Stimulated activated CD8-positive, alpha-beta memory T cell treated with anti-CD3 and anti-CD28 coated beads, Interleukin-12 subunit alpha, Interleukin-12 subunit beta, amount 100 ng/mL, for 1 hour (primary cell): ENCODE data around the gene ANKRD12.
"Not testable (repeated sequence)": the region's sequence is repeated elsewhere in the genome, so short reads cannot be mapped to it uniquely, and the experiment has no call there.

Source experiments
- DNase-seq: peaks from one replicate; pipeline ENCODE4 v3.0.0-alpha.2; 2020; ENCODE audit warnings: low read depth

Gene ANKRD12

DNA sequence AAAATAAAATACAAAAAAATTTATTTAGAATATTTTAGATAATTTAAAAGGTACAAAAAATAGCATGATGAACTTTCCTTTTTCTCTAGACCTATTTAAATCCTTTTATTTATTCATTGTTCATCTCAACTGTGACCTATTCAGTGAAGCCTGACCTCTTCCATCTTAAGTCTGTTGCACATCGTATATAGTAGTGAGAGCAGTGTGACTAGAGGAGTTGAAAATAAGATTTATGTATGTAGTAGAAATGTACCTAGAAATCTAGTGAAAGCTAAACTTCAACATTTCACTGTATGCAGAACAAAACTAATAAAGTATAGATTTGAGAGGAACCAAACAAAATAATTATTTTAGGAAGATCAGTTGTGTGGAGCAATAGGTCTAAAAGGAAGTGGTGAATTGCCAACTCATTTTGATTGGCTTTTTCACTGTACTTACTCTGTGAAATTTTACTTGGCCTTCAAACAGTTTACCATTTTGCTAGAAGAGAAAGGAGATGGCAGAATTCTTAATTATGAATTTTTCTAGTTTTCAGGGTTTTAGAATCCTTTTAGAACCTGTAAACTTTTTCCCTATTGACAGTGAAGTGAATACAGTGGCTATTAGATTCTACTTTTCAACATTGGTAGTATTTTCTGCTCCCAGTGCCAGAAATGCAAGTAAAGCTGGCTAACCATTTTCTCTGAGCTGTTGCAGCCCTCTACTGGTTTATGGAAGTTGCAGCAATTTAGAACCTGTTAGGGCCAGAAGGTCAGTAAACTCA, 11.0 kb downstream of the ANKRD12 start:
- no peak for DNase-seq

- no peak for DNase-seq
These were observed 11.6 kb downstream of the ANKRD12 start for GRCh38 chr18:9148203-9148552.

GRCh38 chr18:9150121-9150520, 13.5 kb downstream of the ANKRD12 start:
- no peak for DNase-seq

GRCh38 chr18:9153256-9153655, 16.7 kb downstream of the ANKRD12 start:
- no peak for DNase-seq

GRCh38 chr18:9156604-9157249, 20.1 kb downstream of the ANKRD12 start:
- no peak for DNase-seq

DNA sequence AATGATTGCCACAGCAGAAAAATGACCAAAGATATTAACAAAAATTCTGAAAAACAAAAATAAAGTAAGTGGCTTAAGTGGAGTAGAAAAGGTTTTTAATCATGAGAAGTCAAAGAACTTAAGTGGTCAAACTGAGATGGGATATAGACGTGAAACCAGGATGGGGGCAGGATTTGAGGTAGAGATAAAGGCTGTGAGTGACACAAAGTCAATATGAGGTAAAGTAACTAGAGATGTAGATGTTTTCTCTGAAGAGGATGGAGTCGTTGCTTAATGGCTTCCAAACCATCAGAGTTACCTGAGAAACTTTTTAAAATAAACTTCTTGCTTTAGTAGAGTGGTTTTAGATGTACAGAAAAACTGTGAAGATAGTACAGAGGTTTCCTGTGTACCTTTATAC, 21.2 kb downstream of the ANKRD12 start:
- no peak for DNase-seq

- no peak for DNase-seq
These were observed 23.4 kb downstream of the ANKRD12 start for GRCh38 chr18:9160014-9160413.

DNA sequence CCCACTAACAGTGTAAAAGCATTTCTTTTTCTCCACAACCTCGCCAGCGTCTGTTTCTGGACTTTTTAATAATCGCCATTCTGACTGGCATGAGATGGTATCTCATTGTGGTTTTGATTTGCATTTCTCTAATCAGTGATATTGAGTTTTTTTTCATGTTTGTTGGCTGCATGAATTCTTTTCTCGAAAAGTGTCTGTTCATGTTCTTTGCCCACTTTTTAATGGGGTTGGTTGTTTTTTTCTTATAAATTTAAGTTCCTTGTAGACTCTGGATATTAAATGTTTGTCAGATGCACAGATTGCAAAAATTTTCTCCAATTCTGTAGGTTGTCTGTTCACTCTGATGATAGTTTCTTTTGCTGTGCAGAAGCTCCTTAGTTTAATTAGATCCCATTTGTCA, 26.1 kb downstream of the ANKRD12 start:
- DNase-seq: not testable (repeated sequence)

DNA sequence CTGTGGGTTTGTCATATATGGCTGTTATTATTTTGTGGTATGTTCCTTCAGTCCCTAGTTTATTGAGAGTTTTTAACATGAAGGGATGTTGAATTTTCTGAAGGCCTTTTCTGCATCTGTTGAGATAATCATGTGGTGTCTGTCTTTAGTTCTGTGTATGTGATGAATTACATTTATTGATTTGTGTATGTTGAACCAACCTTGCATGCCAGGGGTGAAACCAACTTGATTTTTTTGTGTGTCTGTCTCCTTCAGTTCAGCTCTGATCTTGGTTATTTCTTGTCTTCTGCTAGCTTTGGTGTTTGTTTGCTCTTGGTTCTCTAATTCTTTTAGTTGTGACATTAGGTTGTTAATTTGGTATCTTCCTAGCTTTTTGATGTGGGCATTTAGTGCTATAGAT, 27.6 kb downstream of the ANKRD12 start:
- DNase-seq: not testable (repeated sequence)

- not testable (repeated sequence) for DNase-seq
These were observed 29.3 kb downstream of the ANKRD12 start for GRCh38 chr18:9165883-9166282.

GRCh38 chr18:9169515-9169914, 32.9 kb downstream of the ANKRD12 start:
- not testable (repeated sequence) for DNase-seq

DNA sequence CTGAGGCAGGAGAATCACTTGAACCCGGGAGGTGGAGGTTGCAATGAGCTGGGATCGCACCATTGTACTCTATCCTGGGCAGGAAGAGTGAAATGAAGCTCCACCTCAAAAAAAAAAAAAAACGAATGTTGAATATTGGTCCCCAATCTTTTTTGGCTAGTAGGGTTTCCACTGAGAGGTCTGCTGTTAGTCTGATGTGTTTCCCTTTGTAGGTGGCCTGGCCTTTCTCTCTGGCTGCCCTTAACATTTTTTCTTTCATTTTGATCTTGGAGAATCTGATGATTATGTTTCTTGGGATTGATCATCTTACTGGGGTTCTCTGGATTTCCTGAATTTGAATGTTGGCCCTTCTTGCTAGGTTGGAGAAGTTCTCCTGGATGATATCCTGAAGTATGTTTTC, 35.3 kb downstream of the ANKRD12 start:
- DNase-seq: not testable (repeated sequence)

DNA sequence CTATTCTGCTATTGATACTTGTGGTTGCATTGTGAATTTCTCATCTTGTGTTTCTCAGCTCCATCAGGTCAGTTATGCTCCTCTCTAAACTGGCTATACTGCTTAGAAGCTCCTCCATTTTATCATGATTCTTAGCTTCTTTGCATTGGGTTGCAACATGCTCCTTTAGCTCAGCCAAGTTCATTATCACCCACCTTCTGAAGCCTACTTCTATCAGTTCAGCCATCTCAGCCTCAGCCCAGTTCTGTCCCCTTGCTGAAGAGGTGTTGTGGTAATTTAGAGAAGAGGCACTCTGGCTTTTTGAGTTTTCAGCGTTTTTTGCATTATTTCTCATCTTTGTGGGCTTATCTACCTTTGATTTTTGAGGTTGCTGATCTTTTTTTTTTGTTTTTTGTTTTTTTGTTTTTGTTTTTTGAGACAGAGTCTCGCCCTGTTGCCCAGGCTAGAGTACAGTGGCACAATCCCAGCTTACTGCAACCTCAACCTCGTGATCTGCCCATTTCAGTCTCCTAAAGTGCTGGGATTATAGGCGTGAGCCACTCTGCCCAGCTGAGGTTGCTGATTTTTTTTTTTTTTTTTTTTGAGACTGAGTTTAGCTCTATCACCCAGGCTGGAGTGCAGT, 36.0 kb downstream of the ANKRD12 start:
- no peak for DNase-seq

DNA sequence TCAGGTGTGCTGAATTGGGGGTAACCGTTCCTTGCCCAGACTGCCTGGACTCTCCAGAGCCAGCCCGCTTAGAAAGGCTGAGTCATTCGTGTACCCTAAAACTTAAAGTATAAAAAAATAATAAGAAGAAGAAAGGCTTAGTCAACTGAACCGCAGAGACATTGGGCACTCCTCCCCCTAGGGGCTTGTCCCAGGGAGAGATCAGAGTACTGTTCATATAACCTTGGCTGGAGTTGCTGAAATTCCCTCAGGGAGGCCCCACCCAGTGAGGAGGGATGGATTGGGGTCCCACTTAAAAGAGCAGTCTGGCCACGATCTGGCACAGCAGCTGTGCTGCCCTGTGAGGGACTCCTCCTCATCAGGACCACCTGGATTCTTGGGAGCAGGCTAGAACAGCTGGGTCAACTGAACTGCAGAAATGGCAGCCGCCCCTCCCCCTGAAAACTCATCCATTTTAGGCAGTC, 37.2 kb downstream of the ANKRD12 start:
- no peak for DNase-seq

- DNase-seq: no peak
These were observed 37.7 kb downstream of the ANKRD12 start for GRCh38 chr18:9174302-9174701.

GRCh38 chr18:9175115-9175514, 38.5 kb downstream of the ANKRD12 start:
- no peak for DNase-seq

GRCh38 chr18:9177031-9177430, 40.5 kb downstream of the ANKRD12 start:
- DNase-seq: no peak

- no peak for DNase-seq
These were observed 40.9 kb downstream of the ANKRD12 start for GRCh38 chr18:9177466-9177865.

DNA sequence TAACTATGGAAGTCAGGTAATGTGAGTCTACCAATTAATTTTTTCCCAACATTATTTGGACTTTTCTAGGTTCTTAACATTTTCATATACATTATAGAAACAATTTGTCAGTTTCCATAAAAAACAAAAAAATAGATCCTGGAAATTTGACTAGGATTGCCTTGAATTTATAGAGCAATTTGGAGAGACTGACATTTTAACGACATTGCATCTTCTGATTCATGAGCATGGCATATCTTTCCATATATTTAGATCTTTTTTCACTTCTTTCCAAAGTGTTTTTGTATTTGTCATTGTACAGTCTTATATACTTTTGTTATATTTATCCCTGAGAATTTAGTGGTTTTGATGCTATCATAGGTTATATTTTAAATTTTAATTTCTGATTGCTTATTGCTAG, 42.0 kb downstream of the ANKRD12 start:
- DNase-seq: no peak

DNA sequence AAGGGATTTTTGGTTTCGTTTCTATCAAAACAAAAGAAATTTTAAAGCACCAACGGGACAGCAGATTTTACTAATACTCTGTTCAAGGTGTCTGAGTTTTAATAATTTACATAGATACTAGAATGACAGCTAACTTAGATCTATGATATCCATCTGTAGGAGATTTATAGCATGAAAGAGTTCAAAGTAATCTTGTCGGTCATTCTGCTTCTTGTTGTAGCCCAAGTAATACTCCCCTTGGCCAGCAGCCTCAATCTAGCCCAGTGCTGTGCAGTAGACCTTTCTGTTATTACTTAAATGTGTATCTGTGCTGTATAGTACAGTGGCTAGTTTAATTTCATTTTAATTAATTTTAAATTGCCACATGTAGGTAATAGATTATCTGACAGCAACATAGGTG, 44.7 kb downstream of the ANKRD12 start:
- DNase-seq: no peak

- DNase-seq: no peak
These were observed 46.3 kb downstream of the ANKRD12 start for GRCh38 chr18:9182852-9183399.

DNA sequence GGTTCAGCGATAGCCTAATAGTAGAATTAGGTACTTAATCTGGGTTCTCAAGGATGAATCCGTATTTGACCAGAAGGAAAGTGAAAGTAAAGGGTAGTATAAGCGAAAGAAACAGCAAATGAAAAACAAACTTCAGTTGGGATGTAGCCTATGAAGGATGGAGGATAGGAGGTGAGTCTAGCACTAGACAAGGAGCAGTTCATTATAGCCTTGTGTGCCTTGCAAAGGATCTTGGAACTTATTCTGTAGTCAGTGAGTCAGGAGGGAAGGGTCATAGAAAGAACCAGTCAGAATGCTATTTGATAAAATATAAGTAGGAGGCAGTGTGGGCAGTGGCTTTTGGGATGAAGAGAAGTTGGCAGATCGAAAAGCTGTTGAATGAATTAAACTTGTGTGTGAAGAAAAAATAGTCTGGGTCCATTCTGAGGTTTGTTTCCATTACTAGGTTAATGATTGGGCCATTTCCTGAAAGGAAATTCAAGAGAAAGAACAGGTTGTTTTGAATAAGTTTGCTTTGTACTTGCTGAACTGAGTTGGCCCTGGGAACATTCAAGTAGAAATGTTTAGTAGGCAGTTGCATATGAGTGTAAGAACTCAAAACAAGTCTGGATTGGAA, 48.5 kb downstream of the ANKRD12 start:
- DNase-seq: no peak
